ENCODE data around the gene DAAM1. TPM values are rescaled to one million over a fixed set of nuclear protein-coding genes. Genes with fewer than 3 reads are reported as not detected.

DAAM1 gene
- total RNA-seq, 4 donors from 2014 or later: 13.5 to 72.7 (median 46.2) TPM

GRCh38 chr14:59407246-59408010 lies 219.0 kb downstream of the DAAM1 start:
- Histone ChIP-seq H3K36me3 (no peaks in the 10 kb centered on the region), H3K9me3 (no peaks in the 10 kb centered on the region), H3K27me3 (no peaks in the 10 kb centered on the region), H3K4me3 (no peak overlapping the region), H3K27ac (peak overlapping the region; percentile 60 to 77), H3K4me1 (no peaks in the 10 kb centered on the region)
- peak in 1 of 2 donors; percentile 41 for DNase-seq
- intact Hi-C loops (cut with DNase I; ENCODE audit: low total_unique reads): no loop called here
- no peak for TF ChIP-seq POLR2A (IDR thresholded peaks at IDR 0.05)
- no peak for TF ChIP-seq CTCF (IDR thresholded peaks at IDR 0.05)

- H3K27ac ChIP-seq: no peak overlapping the region
- H3K27me3 ChIP-seq: no peaks in the 10 kb centered on the region
- TF ChIP-seq POLR2A (IDR thresholded peaks at IDR 0.05) (no peak), CTCF (IDR thresholded peaks at IDR 0.05) (no peak)
- no peaks in the 10 kb centered on the region for H3K9me3 ChIP-seq
- DNase-seq: no peak
- intact Hi-C loops (cut with DNase I; ENCODE audit: low total_unique reads): no loop called here
- H3K4me3 ChIP-seq: no peak overlapping the region
- no peaks in the 10 kb centered on the region for H3K36me3 ChIP-seq
- no peaks in the 10 kb centered on the region for H3K4me1 ChIP-seq
Measured at GRCh38 chr14:59415836-59416602, 227.6 kb downstream of the DAAM1 start.

- no peak overlapping the region for H3K27ac ChIP-seq
- H3K36me3 ChIP-seq: no peaks in the 10 kb centered on the region
Measured at GRCh38 chr14:59417311-59417710, 228.8 kb downstream of the DAAM1 start.

GRCh38 chr14:59419303-59419702 lies 230.8 kb downstream of the DAAM1 start:
- no peaks in the 10 kb centered on the region for H3K9me3 ChIP-seq
- H3K27me3 ChIP-seq: no peaks in the 10 kb centered on the region
- TF ChIP-seq CTCF (IDR thresholded peaks at IDR 0.05): no peak
- TF ChIP-seq POLR2A (IDR thresholded peaks at IDR 0.05): no peak
- H3K27ac ChIP-seq: peak overlapping the region; percentile 33 to 70
- no peaks in the 10 kb centered on the region for H3K36me3 ChIP-seq
- no peaks in the 10 kb centered on the region for H3K4me1 ChIP-seq
- intact Hi-C loops (cut with DNase I; ENCODE audit: low total_unique reads): no loop called here
- no peak for DNase-seq
- H3K4me3 ChIP-seq: no peak overlapping the region

More at GRCh38 chr14:59417311-59417710, 228.8 kb downstream of the DAAM1 start:
- no peak for TF ChIP-seq POLR2A (IDR thresholded peaks at IDR 0.05)
- no peak for TF ChIP-seq CTCF (IDR thresholded peaks at IDR 0.05)
- H3K27me3 ChIP-seq: no peaks in the 10 kb centered on the region
- H3K4me1 ChIP-seq: no peaks in the 10 kb centered on the region
- no peaks in the 10 kb centered on the region for H3K9me3 ChIP-seq
- intact Hi-C loops (cut with DNase I; ENCODE audit: low total_unique reads): no loop called here
- no peak overlapping the region for H3K4me3 ChIP-seq
- no peak for DNase-seq

Measured in uterus (tissue), 4 donors.